ENCODE measurements around the gene NRM. TPM values are rescaled to one million over a fixed set of nuclear protein-coding genes. Genes with fewer than 3 reads are reported as not detected.
A peak's percentile ranks its signal among the peaks of the same experiment; 100 is the strongest.

NRM gene
- total and polyA plus RNA-seq, 2 of the 13 experiments (the other 11 are each of a cell fraction or from before 2014, with no cell fraction given) = 12.5 to 16.0 TPM

DNA sequence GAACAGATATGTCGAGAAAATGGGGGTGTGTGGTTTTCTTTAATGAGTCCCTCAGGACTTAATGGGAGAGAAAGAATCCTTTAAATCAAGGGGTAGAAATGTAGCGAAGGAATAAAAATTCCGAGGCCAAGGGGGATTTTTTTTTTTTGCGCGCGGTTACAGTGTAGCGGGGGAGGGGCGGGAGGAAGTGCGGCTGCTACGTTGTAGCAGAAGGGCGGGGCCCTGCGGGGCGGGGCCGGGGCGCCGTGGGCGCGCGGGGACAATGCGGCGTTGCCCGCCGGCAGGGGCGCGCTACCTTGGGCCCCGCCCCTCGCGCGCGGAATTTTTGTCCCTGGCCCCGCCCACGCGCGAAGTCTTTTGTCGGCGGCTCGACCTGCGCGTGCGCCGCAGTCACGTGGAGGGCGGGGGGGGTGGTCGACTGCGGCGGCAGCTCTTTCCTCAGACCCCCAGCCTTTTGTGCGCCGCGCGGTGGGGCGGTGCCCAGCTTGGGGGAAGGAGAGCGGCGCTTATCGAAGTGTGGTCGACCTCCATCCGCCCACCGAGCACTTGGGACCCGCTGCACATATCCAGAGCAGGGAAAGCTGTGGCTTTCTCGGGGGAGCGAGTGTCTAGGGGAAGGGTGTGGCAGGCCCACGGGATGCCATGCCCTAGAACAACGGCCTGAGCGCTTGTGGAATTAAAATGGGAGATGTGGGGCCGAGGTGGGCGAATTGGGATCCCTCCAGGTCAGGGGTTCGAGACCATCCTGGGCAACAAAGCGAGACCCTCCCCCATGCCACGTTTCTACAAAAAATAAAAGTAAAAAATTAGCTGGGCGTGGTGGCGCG lies 30.6 kb upstream of the NRM start (continued):
- TF ChIP-seq, protein P1, sequence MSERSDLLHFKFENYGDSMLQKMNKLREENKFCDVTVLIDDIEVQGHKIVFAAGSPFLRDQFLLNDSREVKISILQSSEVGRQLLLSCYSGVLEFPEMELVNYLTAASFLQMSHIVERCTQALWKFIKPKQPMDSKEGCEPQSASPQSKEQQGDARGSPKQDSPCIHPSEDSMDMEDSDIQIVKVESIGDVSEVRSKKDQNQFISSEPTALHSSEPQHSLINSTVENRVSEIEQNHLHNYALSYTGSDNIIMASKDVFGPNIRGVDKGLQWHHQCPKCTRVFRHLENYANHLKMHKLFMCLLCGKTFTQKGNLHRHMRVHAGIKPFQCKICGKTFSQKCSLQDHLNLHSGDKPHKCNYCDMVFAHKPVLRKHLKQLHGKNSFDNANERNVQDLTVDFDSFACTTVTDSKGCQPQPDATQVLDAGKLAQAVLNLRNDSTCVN (CRISPR knock-in tag; IDR thresholded peaks at IDR 0.05; ENCODE audit: borderline replicate concordance) = 0 out of 2 replicates have a peak, but pooled peaks have one; percentile 31
- TF ChIP-seq TGIF2 (CRISPR knock-in tag; IDR thresholded peaks at IDR 0.05) = peak; percentile 59; the same call in 1 of the 2 replicates
- TF ChIP-seq ZNF260 (CRISPR knock-in tag; IDR thresholded peaks at IDR 0.05; ENCODE audit: borderline replicate concordance, low read depth) = no peak
- TF ChIP-seq SMAD1 (CRISPR knock-in tag; IDR thresholded peaks at IDR 0.05; ENCODE audit: borderline replicate concordance, low read depth) = no peak
- TF ChIP-seq ZKSCAN1 (IDR thresholded peaks at IDR 0.05; ENCODE audit: low read length) = no peak
- no peak for TF ChIP-seq KLF9 (CRISPR knock-in tag; IDR thresholded peaks at IDR 0.05; ENCODE audit: low read depth)
- peak; percentile 83; the same call in 1 of the 2 replicates for TF ChIP-seq EEA1 (CRISPR knock-in tag; IDR thresholded peaks at IDR 0.05; ENCODE audit: borderline replicate concordance)
- no peak for TF ChIP-seq ZNF33A (CRISPR knock-in tag; IDR thresholded peaks at IDR 0.05; ENCODE audit: borderline replicate concordance)
- TF ChIP-seq NFRKB (IDR thresholded peaks at IDR 0.05) = no peak
- TF ChIP-seq, protein P2, sequence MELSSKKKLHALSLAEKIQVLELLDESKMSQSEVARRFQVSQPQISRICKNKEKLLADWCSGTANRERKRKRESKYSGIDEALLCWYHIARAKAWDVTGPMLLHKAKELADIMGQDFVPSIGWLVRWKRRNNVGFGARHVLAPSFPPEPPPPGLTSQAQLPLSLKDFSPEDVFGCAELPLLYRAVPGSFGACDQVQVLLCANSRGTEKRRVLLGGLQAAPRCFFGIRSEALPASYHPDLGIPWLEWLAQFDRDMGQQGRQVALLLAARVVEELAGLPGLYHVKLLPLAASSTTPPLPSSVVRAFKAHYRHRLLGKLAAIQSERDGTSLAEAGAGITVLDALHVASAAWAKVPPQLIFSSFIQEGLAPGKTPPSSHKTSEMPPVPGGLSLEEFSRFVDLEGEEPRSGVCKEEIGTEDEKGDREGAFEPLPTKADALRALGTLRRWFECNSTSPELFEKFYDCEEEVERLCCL (CRISPR knock-in tag; IDR thresholded peaks at IDR 0.05; ENCODE audit: borderline replicate concordance) = no peak
- TF ChIP-seq, protein P3, sequence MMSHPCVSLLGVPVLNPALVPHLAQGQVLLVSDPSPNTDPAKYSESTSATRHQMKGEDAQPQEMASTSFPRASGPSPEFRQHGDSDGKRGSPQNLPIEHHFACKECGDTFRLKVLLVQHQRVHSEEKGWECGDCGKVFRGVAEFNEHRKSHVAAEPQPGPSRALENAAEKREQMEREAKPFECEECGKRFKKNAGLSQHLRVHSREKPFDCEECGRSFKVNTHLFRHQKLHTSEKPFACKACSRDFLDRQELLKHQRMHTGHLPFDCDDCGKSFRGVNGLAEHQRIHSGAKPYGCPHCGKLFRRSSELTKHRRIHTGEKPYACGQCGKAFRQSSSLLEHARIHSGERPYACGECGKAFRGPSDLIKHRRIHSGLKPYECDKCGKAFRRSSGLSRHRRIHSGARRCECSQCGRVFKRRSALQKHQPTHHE (CRISPR knock-in tag; IDR thresholded peaks at IDR 0.05; ENCODE audit: borderline replicate concordance) = 0 out of 2 replicates have a peak, but pooled peaks have one; percentile 58
- TF ChIP-seq CCAR2 (optimal IDR thresholded peaks at IDR 0.05; ENCODE audit: low read depth, low read length) = no peak
- peak; percentile 74 for TF ChIP-seq KDM5A (IDR thresholded peaks at IDR 0.05; ENCODE audit: borderline replicate concordance, low read length)
- no peak for TF ChIP-seq ZNF446 (CRISPR knock-in tag; IDR thresholded peaks at IDR 0.05)
- TF ChIP-seq, protein P4, sequence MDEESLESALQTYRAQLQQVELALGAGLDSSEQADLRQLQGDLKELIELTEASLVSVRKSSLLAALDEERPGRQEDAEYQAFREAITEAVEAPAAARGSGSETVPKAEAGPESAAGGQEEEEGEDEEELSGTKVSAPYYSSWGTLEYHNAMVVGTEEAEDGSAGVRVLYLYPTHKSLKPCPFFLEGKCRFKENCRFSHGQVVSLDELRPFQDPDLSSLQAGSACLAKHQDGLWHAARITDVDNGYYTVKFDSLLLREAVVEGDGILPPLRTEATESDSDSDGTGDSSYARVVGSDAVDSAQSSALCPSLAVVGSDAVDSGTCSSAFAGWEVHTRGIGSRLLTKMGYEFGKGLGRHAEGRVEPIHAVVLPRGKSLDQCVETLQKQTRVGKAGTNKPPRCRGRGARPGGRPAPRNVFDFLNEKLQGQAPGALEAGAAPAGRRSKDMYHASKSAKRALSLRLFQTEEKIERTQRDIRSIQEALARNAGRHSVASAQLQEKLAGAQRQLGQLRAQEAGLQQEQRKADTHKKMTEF (CRISPR knock-in tag; IDR thresholded peaks at IDR 0.05) = peak; percentile 61; the same call in 1 of the 2 replicates
- TF ChIP-seq, protein P5, sequence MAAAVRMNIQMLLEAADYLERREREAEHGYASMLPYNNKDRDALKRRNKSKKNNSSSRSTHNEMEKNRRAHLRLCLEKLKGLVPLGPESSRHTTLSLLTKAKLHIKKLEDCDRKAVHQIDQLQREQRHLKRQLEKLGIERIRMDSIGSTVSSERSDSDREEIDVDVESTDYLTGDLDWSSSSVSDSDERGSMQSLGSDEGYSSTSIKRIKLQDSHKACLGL (CRISPR knock-in tag; IDR thresholded peaks at IDR 0.05) = peak; percentile 86
- peak; percentile 55; the same call in 1 of the 2 replicates for TF ChIP-seq HDAC2 (CRISPR knock-in tag; IDR thresholded peaks at IDR 0.05)

Data from HepG2 (cell line).